HEK293 (cell line): Measurements from ENCODE around the gene FEM1A.

Source experiments
- CTCF ChIA-PET: fragments of 350-600 bp; formaldehyde crosslinking; extraction: SDS; loops from one replicate; lab custom pipeline; 2021; ENCODE audit warnings: antibody characterized with exemption; lab: Yijun Ruan, JAX
- POLR2A ChIA-PET: fragments of 300-600 bp; formaldehyde crosslinking; extraction: SDS; loops from one replicate; lab custom pipeline; 2020; ENCODE audit warnings: antibody characterized with exemption, inconsistent platforms; lab: Yijun Ruan, JAX
- H3K27ac ChIP-seq: fragments of 200-500 bp; sonication (Bioruptor generic); 2 replicates; pipeline ENCODE4 v1.5.1; 2014; ENCODE audit warnings: low read depth, low read length, control low read depth, inconsistent platforms; ENCODE audit errors: extremely low read depth
- H3K36me3 ChIP-seq, 2 experiments: fragments of 200-500 bp in 1 of 2; sonication (Bioruptor generic) in 1 of 2; 1 replicate in 1 of 2; 2 replicates in 1 of 2; pipeline ENCODE4 v1.5.1; 2014 to 2017; ENCODE audit warnings: inconsistent platforms in 2 of 2, low read length in 2 of 2; ENCODE audit not compliant: control insufficient read depth in 2 of 2, insufficient read depth in 1 of 2
- H3K4me1 ChIP-seq: fragments of 200-500 bp; sonication (Bioruptor generic); 2 replicates; pipeline ENCODE4 v1.5.1; 2014; ENCODE audit warnings: mild to moderate bottlenecking, low read length, inconsistent platforms; ENCODE audit not compliant: control insufficient read depth, insufficient read depth
- H3K4me3 ChIP-seq: 2 replicates; pipeline ENCODE4 v1.5.1; 2011; ENCODE audit warnings: low read depth, mild to moderate bottlenecking, control low read depth, low read length, moderate library complexity
- H3K9me3 ChIP-seq: fragments of 200-500 bp; sonication (Bioruptor generic); 2 replicates; pipeline ENCODE4 v1.5.1; 2014; ENCODE audit warnings: low read depth, low read length, inconsistent platforms; ENCODE audit not compliant: control insufficient read depth, insufficient read depth
- EGR2 ChIP-seq: fragments of 450-650 bp; formaldehyde crosslinking; IDR thresholded peaks from 2 replicates; pipeline ENCODE4 v1.5.1; 2016; ENCODE audit warnings: low read depth, missing biosample characterization, missing genetic modification characterization
- IKZF3 ChIP-seq: fragments of 450-650 bp; IDR thresholded peaks from 2 replicates; pipeline ENCODE4 v1.5.0; 2018; ENCODE audit warnings: missing biosample characterization, mild to moderate bottlenecking, missing genetic modification characterization, moderate library complexity
- INSM2 ChIP-seq: fragments of 450-650 bp; formaldehyde crosslinking; IDR thresholded peaks from 2 replicates; pipeline ENCODE4 v1.5.1; 2016; ENCODE audit warnings: missing biosample characterization, missing genetic modification characterization
- MYNN ChIP-seq: fragments of 450-650 bp; formaldehyde crosslinking; IDR thresholded peaks from 2 replicates; pipeline ENCODE4 v1.5.1; 2016; ENCODE audit warnings: missing biosample characterization, missing genetic modification characterization, borderline replicate concordance
- OVOL3 ChIP-seq: fragments of 450-650 bp; formaldehyde crosslinking; IDR thresholded peaks from 2 replicates; pipeline ENCODE4 v1.5.1; 2016; ENCODE audit warnings: missing biosample characterization, missing genetic modification characterization
- SALL2 ChIP-seq: fragments of 450-650 bp; formaldehyde crosslinking; IDR thresholded peaks from 2 replicates; pipeline ENCODE4 v1.5.0; 2017; ENCODE audit warnings: missing biosample characterization, mild to moderate bottlenecking, missing genetic modification characterization, borderline replicate concordance
- TCF7L2 ChIP-seq: IDR thresholded peaks from 2 replicates; pipeline ENCODE4 v1.6.1; 2011; ENCODE audit warnings: low read depth, mild to moderate bottlenecking, inconsistent platforms, low read length, moderate library complexity, borderline replicate concordance
- YY1 ChIP-seq: fragments of 450-650 bp; formaldehyde crosslinking; IDR thresholded peaks from 2 replicates; pipeline ENCODE4 v1.5.1; 2018; ENCODE audit warnings: missing biosample characterization, missing genetic modification characterization
- ZBTB1 ChIP-seq: fragments of 450-650 bp; formaldehyde crosslinking; IDR thresholded peaks from 2 replicates; pipeline ENCODE4 v1.5.1; 2016; ENCODE audit warnings: missing biosample characterization, missing genetic modification characterization
- ZBTB44 ChIP-seq: fragments of 450-650 bp; IDR thresholded peaks from 2 replicates; pipeline ENCODE4 v1.5.1; 2018; ENCODE audit warnings: missing biosample characterization, mild to moderate bottlenecking, missing genetic modification characterization
- ZNF112 ChIP-seq: fragments of 450-650 bp; formaldehyde crosslinking; IDR thresholded peaks from 2 replicates; pipeline ENCODE4 v1.5.0; 2017; ENCODE audit warnings: missing biosample characterization, missing genetic modification characterization
- ZNF146 ChIP-seq: fragments of 450-650 bp; formaldehyde crosslinking; IDR thresholded peaks from 2 replicates; pipeline ENCODE4 v1.5.1; 2016; ENCODE audit warnings: missing biosample characterization, missing genetic modification characterization
- ZNF174 ChIP-seq: fragments of 450-650 bp; formaldehyde crosslinking; IDR thresholded peaks from 2 replicates; pipeline ENCODE4 v1.5.0; 2017; ENCODE audit warnings: missing biosample characterization, mild to moderate bottlenecking, missing genetic modification characterization
- ZNF184 ChIP-seq: fragments of 450-650 bp; IDR thresholded peaks from 2 replicates; pipeline ENCODE4 v1.5.1; 2018; ENCODE audit warnings: missing biosample characterization, mild to moderate bottlenecking, missing genetic modification characterization
- ZNF248 ChIP-seq: fragments of 450-650 bp; formaldehyde crosslinking; IDR thresholded peaks from 2 replicates; pipeline ENCODE4 v1.5.1; 2017; ENCODE audit warnings: missing biosample characterization, missing genetic modification characterization
- ZNF311 ChIP-seq: fragments of 450-650 bp; formaldehyde crosslinking; IDR thresholded peaks from 2 replicates; pipeline ENCODE4 v1.5.1; 2017; ENCODE audit warnings: missing biosample characterization, missing genetic modification characterization, borderline replicate concordance
- ZNF341 ChIP-seq: fragments of 450-650 bp; formaldehyde crosslinking; IDR thresholded peaks from 2 replicates; pipeline ENCODE4; 2016; ENCODE audit warnings: low read depth, missing biosample characterization, missing genetic modification characterization
- ZNF529 ChIP-seq: fragments of 450-650 bp; formaldehyde crosslinking; IDR thresholded peaks from 2 replicates; pipeline ENCODE4 v1.5.1; 2017; ENCODE audit warnings: missing genetic modification characterization, missing biosample characterization; ENCODE audit not compliant: insufficient replicate concordance
- ZNF544 ChIP-seq: fragments of 450-650 bp; formaldehyde crosslinking; IDR thresholded peaks from 2 replicates; pipeline ENCODE4 v1.5.0; 2017; ENCODE audit warnings: missing biosample characterization, missing genetic modification characterization
- ZNF707 ChIP-seq: fragments of 450-650 bp; formaldehyde crosslinking; IDR thresholded peaks from 2 replicates; pipeline ENCODE4 v1.5.1; 2016; ENCODE audit warnings: missing biosample characterization, missing genetic modification characterization
- ZNF776 ChIP-seq: fragments of 450-650 bp; formaldehyde crosslinking; IDR thresholded peaks from 2 replicates; pipeline ENCODE4 v1.5.0; 2017; ENCODE audit warnings: missing biosample characterization, missing genetic modification characterization, borderline replicate concordance
- ZSCAN23 ChIP-seq: fragments of 450-650 bp; formaldehyde crosslinking; IDR thresholded peaks from 2 replicates; pipeline ENCODE4 v1.5.1; 2016; ENCODE audit warnings: missing biosample characterization, missing genetic modification characterization
- TF ChIP-seq, protein P1 (sequence below): fragments of 450-650 bp; formaldehyde crosslinking; conservative IDR thresholded peaks from 2 replicates; pipeline ENCODE4 v1.5.1; 2016; ENCODE audit warnings: low read depth, missing biosample characterization, missing genetic modification characterization

Gene FEM1A

DNA sequence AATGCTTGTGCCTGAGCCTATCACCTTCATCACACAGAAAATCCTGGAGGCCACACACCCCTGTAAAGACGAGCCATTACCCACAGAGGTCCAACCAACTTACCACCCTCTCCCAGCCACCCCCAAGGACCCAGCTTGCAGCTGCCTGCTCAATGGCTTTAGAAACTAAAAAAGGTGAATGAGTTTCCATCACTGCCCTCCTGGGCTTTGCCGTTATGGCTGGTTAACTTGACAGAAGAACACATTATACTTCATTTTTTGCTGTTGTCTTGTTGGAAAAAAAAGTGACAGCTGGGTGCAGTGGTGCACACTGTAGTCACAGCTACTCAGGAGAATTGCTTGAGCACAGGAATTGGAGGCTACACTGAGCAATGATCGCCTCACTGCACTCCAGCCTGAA lies 17.4 kb upstream of the FEM1A start:
- POLR2A ChIA-PET, result interaction anchor here (1.2 kb wide), 1 partner anchor 10 kb away, joined by 6 read pairs; no protein-coding TSS in a partner anchor

GRCh38 chr19:4775627-4776152 lies 15.8 kb upstream of the FEM1A start:
- Histone ChIP-seq H3K36me3 (no peaks in the 10 kb centered on the region), H3K4me1 (no peaks in the 10 kb centered on the region), H3K9me3 (no peaks in the 10 kb centered on the region), H3K27ac (no peak overlapping the region), H3K4me3 (no peak overlapping the region)
- ChIA-PET CTCF (interaction anchor here (1.0 kb wide), 1 partner anchor 15 kb away, joined by 3 read pairs; no protein-coding TSS in a partner anchor), POLR2A (no interaction called here)
- TF ChIP-seq ZNF112 (tag by site-specific recombination) (no peak), ZNF776 (tag by site-specific recombination) (no peak), ZNF146 (tag by site-specific recombination) (peak; percentile 88), ZBTB44 (tag by site-specific recombination) (no peak)
- TF ChIP-seq, protein P1, sequence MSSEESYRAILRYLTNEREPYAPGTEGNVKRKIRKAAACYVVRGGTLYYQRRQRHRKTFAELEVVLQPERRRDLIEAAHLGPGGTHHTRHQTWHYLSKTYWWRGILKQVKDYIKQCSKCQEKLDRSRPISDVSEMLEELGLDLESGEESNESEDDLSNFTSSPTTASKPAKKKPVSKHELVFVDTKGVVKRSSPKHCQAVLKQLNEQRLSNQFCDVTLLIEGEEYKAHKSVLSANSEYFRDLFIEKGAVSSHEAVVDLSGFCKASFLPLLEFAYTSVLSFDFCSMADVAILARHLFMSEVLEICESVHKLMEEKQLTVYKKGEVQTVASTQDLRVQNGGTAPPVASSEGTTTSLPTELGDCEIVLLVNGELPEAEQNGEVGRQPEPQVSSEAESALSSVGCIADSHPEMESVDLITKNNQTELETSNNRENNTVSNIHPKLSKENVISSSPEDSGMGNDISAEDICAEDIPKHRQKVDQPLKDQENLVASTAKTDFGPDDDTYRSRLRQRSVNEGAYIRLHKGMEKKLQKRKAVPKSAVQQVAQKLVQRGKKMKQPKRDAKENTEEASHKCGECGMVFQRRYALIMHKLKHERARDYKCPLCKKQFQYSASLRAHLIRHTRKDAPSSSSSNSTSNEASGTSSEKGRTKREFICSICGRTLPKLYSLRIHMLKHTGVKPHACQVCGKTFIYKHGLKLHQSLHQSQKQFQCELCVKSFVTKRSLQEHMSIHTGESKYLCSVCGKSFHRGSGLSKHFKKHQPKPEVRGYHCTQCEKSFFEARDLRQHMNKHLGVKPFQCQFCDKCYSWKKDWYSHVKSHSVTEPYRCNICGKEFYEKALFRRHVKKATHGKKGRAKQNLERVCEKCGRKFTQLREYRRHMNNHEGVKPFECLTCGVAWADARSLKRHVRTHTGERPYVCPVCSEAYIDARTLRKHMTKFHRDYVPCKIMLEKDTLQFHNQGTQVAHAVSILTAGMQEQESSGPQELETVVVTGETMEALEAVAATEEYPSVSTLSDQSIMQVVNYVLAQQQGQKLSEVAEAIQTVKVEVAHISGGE, result no peak

More for the DNA sequence above, 17.4 kb upstream of the FEM1A start:
- TF ChIP-seq ZSCAN23 (tag by site-specific recombination) (no peak), SALL2 (tag by site-specific recombination) (no peak), YY1 (no peak), MYNN (no peak), ZNF707 (tag by site-specific recombination) (no peak), ZNF544 (tag by site-specific recombination) (no peak), ZNF311 (tag by site-specific recombination) (no peak), ZBTB1 (no peak), INSM2 (tag by site-specific recombination) (no peak), ZNF341 (tag by site-specific recombination) (no peak), ZNF184 (tag by site-specific recombination) (no peak), EGR2 (tag by site-specific recombination) (no peak), TCF7L2 (no peak), ZNF248 (tag by site-specific recombination) (no peak), IKZF3 (tag by site-specific recombination) (no peak), ZNF529 (tag by site-specific recombination) (no peak), ZNF174 (tag by site-specific recombination) (no peak), OVOL3 (tag by site-specific recombination) (no peak)
- no peaks in the 10 kb centered on the region for H3K4me1 ChIP-seq
- H3K4me3 ChIP-seq, result no peak overlapping the region
- no peaks in the 10 kb centered on the region for H3K36me3 ChIP-seq
- no peak overlapping the region for H3K27ac ChIP-seq
- H3K9me3 ChIP-seq, result no peaks in the 10 kb centered on the region
- CTCF ChIA-PET, result interaction anchor here (0.6 kb wide), 2 partner anchors 76 to 239 kb away, joined by 4 to 5 read pairs; no protein-coding TSS in a partner anchor
